ENCODE data around the gene SYT2. TPM values are rescaled to one million over a fixed set of nuclear protein-coding genes. Genes with fewer than 3 reads are reported as not detected.

The SYT2 gene
- total and polyA plus RNA-seq, 2 of the 13 experiments (the other 11 are each of a cell fraction or from before 2014, with no cell fraction given), result not detected

- in situ Hi-C loops (cut with HindIII; ENCODE audit: extremely low pct_ligation_motif_present, low pct_unique_long_range_greater_than_20kb) (loop anchor here (10.0 kb wide), 1 partner anchor 87 kb away; no protein-coding TSS in a partner anchor), intact Hi-C loops (cut with micrococcal nuclease; ENCODE audit: unreplicated experiment) (no loop called here)
- Histone ChIP-seq H3K4me3 (replicated peaks in 1 of 3; ENCODE audit: insufficient read depth in 1 of 3, low read depth in 2 of 3, low read length in 3 of 3) (no peak overlapping the region), H3K79me2 (ENCODE audit: insufficient read depth, low read length) (no peaks in the 10 kb centered on the region), H3K4me1 (ENCODE audit: insufficient read depth, low read length) (peaks cover 18% of the 10 kb centered on the region), H3K9ac (ENCODE audit: insufficient read depth, low read depth, low read length) (no peak overlapping the region), H3K36me3 (replicated peaks in 1 of 2; ENCODE audit: control insufficient read depth in 1 of 2, insufficient read depth in 2 of 2, low read length in 2 of 2) (no peaks in the 10 kb centered on the region; a peak in 1 of 5 replicates), H3K4me2 (ENCODE audit: low read depth, low read length) (no peak overlapping the region), H3K27ac (ENCODE audit: extremely low read length, insufficient read depth, low read length) (no peak overlapping the region), H3K9me3 (ENCODE audit: low read length) (no peaks in the 10 kb centered on the region), H4K20me1 (ENCODE audit: insufficient read depth, low read length) (no peaks in the 10 kb centered on the region), H2AFZ (ENCODE audit: low read length) (no peak overlapping the region), H3K27me3 (ENCODE audit: control insufficient read depth in 1 of 2, insufficient read depth in 2 of 2, low read length in 2 of 2) (no peaks in the 10 kb centered on the region)
- CTCF ChIA-PET (ENCODE audit: low intra/inter-chr PET ratio, low total read pairs), result no interaction called here
- POLR2A ChIA-PET, result no interaction called here
- FAIRE-seq (no peak), ATAC-seq (no peak), DNase-seq (ENCODE audit: low spot score) (no peak)
- WGBS (ENCODE audit: low lambda C conversion rate), result 100% methylated on average over 5 of the region's 7 CpGs
- no TSS peak for BruUV-seq (replicated peaks)
- TF ChIP-seq MED8 (CRISPR knock-in tag; IDR thresholded peaks at IDR 0.05; ENCODE audit: insufficient replicate concordance) (no peak), ZNF670 (CRISPR knock-in tag; IDR thresholded peaks at IDR 0.05; ENCODE audit: borderline replicate concordance) (no peak), ZSCAN5A (CRISPR knock-in tag; IDR thresholded peaks at IDR 0.05; ENCODE audit: borderline replicate concordance) (no peak)
Measured at GRCh38 chr1:202591515-202591914, 118.7 kb downstream of the SYT2 start.

GRCh38 chr1:202590975-202591411, 119.3 kb downstream of the SYT2 start:
- no peak for DNase-seq (ENCODE audit: low spot score)
- TF ChIP-seq CREM (IDR thresholded peaks at IDR 0.05) (no peak), CREM (CRISPR knock-in tag; IDR thresholded peaks at IDR 0.05) (no peak), AHR (CRISPR knock-in tag; IDR thresholded peaks at IDR 0.05) (no peak), ZNF142 (CRISPR knock-in tag; IDR thresholded peaks at IDR 0.05) (no peak), ZFP36L2 (CRISPR knock-in tag; IDR thresholded peaks at IDR 0.05) (no peak), HES4 (CRISPR knock-in tag; IDR thresholded peaks at IDR 0.05; ENCODE audit: borderline replicate concordance) (no peak), FOSL1 (CRISPR knock-in tag; IDR thresholded peaks at IDR 0.05; ENCODE audit: borderline replicate concordance) (no peak), ZNF230 (CRISPR knock-in tag; IDR thresholded peaks at IDR 0.05) (no peak), AKAP8 (CRISPR knock-in tag; IDR thresholded peaks at IDR 0.05) (no peak), NCOR1 (IDR thresholded peaks at IDR 0.05; ENCODE audit: borderline replicate concordance, low read length) (no peak)

More at GRCh38 chr1:202590975-202591411, 119.3 kb downstream of the SYT2 start:
- WGBS (ENCODE audit: low lambda C conversion rate), result 83% methylated on average over 4 of the region's 5 CpGs
- Histone ChIP-seq H3K79me2 (ENCODE audit: insufficient read depth, low read length) (no peaks in the 10 kb centered on the region), H2AFZ (ENCODE audit: low read length) (no peak overlapping the region), H4K20me1 (ENCODE audit: insufficient read depth, low read length) (no peaks in the 10 kb centered on the region), H3K9me3 (ENCODE audit: low read length) (no peaks in the 10 kb centered on the region), H3K27me3 (ENCODE audit: control insufficient read depth in 1 of 2, insufficient read depth in 2 of 2, low read length in 2 of 2) (no peaks in the 10 kb centered on the region), H3K9ac (ENCODE audit: insufficient read depth, low read depth, low read length) (no peak overlapping the region), H3K27ac (ENCODE audit: extremely low read length, insufficient read depth, low read length) (no peak overlapping the region), H3K4me3 (replicated peaks in 1 of 3; ENCODE audit: insufficient read depth in 1 of 3, low read depth in 2 of 3, low read length in 3 of 3) (no peak overlapping the region), H3K4me2 (ENCODE audit: low read depth, low read length) (no peak overlapping the region), H3K36me3 (replicated peaks in 1 of 2; ENCODE audit: control insufficient read depth in 1 of 2, insufficient read depth in 2 of 2, low read length in 2 of 2) (no peaks in the 10 kb centered on the region; a peak in 1 of 5 replicates), H3K4me1 (ENCODE audit: insufficient read depth, low read length) (peaks cover 23% of the 10 kb centered on the region)
- FAIRE-seq (no peak), ATAC-seq (no peak)
- no TSS peak for BruUV-seq (replicated peaks)
- intact Hi-C loops (cut with micrococcal nuclease; ENCODE audit: unreplicated experiment) (no loop called here), in situ Hi-C loops (cut with HindIII; ENCODE audit: extremely low pct_ligation_motif_present, low pct_unique_long_range_greater_than_20kb) (loop anchor here (10.0 kb wide), 1 partner anchor 86 kb away; no protein-coding TSS in a partner anchor)
- ChIA-PET CTCF (ENCODE audit: low intra/inter-chr PET ratio, low total read pairs) (no interaction called here), POLR2A (no interaction called here)
